Fibroblast of skin of left biceps (primary cell): ENCODE results near the gene SMIM10L2A.
A peak's percentile ranks its signal among the peaks of the same experiment; 100 is the strongest.
"Not testable (repeated sequence)": the region's sequence is repeated elsewhere in the genome, so short reads cannot be mapped to it uniquely, and the experiment has no call there.

Experiments
- DNase-seq, 2 experiments: peaks; one replicate each; pipeline ENCODE4 v3.0.0-alpha.2; 2013; ENCODE audit warnings: low read depth in 2 of 2

SMIM10L2A gene

GRCh38 chrX:135421932-135422809 is at the start of gene SMIM10L2A:
SMIM10L2A (plus strand) TSS chrX:135421944; CDS start chrX:135422132, 188 bp downstream.
- DNase-seq: no peak

- DNase-seq: no peak
Measured at GRCh38 chrX:135373357-135373756, 48.4 kb upstream of the SMIM10L2A start.

GRCh38 chrX:135382260-135382659 is 39.5 kb upstream of the SMIM10L2A start:
- DNase-seq: no peak

DNA sequence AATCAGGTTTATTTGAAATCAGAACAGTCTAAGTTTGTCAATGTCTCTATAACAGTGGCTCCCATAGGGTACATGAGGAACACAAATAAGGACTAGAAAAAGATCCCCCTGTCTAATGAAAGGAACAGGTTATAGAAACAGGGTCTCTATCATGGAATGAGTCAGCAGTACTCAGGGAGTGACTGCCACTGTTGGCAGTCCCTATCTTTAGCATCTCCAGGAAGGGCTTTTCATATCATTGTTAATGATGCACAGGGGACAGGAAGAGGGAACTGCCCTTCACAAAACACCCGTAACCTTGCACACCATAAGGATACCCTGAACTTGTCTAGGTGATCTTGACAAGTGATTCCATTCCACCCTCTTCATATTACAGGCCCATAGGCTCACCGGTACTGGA is 38.5 kb upstream of the SMIM10L2A start:
- no peak for DNase-seq

- DNase-seq: no peak
Measured at GRCh38 chrX:135384161-135384836, 37.4 kb upstream of the SMIM10L2A start.

- DNase-seq: no peak
Measured at GRCh38 chrX:135388841-135389240, 32.9 kb upstream of the SMIM10L2A start.

GRCh38 chrX:135389243-135389642 is 32.5 kb upstream of the SMIM10L2A start:
- no peak for DNase-seq

GRCh38 chrX:135389717-135390116 is 32.0 kb upstream of the SMIM10L2A start:
- no peak for DNase-seq

GRCh38 chrX:135391734-135392133 is 30.0 kb upstream of the SMIM10L2A start:
- DNase-seq: no peak

DNA sequence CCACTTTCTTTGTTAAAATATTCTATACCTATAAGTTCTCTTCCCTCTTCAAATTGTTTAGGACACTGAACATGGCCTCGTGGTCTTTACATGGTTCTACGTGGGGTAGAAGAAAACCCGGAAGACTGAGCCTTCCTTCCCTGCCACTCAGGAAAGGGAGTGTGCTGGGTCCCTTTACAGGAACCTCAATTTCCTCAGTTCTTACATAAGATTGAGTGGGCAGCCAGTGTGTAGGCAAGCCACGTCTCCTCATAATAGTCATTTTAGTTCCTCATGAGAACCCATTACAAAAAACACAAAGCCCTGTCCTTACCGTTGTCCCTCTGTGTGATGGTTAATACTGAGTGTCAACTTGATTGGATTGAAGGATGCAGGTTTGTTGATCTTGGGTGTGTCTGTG is 28.7 kb upstream of the SMIM10L2A start:
- DNase-seq: no peak

DNA sequence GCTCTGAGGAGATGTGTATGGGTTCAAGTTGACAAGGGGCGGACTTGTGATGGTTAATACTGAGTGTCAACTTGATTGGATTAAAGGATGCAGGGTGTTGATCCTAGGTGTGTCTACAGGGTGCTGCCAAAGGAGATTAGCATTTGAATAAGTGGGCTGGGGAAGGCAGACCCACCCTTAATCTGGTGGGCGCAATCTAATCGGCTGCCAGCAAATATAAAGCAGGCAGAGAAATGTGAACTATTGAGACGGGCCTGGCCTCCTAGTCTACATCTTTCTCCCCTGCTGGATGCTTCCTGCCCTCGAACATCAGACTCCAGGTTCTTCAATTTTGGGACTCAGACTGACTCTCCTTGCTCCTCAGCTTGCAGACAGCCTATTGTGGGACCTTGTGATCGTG is 26.7 kb upstream of the SMIM10L2A start:
- DNase-seq: no peak

GRCh38 chrX:135396109-135396508 is 25.6 kb upstream of the SMIM10L2A start:
- DNase-seq: no peak

GRCh38 chrX:135396566-135396965 is 25.2 kb upstream of the SMIM10L2A start:
- no peak for DNase-seq

- DNase-seq: no peak
Measured at GRCh38 chrX:135397652-135398051, 24.1 kb upstream of the SMIM10L2A start.

- no peak for DNase-seq
Measured at GRCh38 chrX:135403374-135403773, 18.4 kb upstream of the SMIM10L2A start.

DNA sequence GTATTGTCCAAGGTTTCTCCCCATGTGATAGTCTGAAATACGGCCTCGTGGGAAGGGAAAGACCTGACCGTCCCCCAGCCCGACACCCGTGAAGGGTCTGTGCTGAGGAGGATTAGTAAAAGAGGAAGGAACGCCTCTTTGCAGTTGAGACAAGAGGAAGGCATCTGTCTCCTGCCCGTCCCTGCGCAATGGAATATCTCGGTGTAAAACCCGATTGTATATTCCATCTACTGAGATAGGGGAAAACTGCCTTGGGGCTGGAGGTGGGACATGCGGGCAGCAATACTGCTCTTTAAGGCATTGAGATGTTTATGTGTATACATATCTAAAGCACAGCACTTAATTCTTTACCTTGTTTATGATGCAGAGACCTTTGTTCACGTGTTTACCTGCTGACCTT is 15.3 kb upstream of the SMIM10L2A start:
- DNase-seq: not testable (repeated sequence)

- DNase-seq: no peak
Measured at GRCh38 chrX:135408794-135409193, 12.9 kb upstream of the SMIM10L2A start.

- no peak for DNase-seq
Measured at GRCh38 chrX:135410861-135411627, 10.7 kb upstream of the SMIM10L2A start.

DNA sequence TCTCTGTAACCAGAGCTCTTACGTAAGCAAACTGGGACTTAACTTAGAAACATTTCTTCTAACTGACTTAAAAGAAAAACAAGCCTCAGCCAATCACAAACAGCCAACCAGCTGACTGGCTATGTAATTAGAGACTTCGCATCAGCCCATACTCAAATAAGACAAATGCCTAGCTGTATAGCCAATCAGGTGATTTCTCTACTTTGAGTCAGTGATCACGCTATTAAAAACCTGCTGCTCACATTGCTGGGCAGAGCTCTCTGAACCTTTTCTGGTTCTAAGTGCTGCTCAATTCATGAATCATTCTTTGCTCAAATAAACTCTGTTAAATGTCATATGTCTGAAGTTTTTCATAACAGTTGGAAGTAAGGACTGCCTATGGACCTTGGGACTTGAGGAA is 9.9 kb upstream of the SMIM10L2A start:
- DNase-seq: no peak

- DNase-seq: no peak
Measured at GRCh38 chrX:135416546-135416945, 5.2 kb upstream of the SMIM10L2A start.

DNA sequence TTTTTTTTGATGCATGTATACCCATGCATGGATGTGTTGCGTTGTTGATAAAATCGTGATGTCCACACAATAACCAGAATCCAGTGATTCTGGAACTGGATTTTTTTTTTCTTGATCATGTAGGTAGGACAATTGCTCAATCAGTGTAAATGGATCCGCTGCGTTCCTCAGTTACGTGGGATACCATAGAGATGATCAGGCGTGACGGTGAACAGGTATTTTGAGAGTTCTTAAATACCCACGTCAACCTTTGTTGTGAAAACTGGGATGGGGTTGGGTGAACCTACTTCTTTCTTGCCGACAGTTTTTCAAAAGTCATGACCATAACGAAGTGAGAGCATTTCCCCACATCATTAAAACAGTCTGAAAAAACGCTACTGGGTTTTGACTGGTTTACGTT is 913 bp upstream of the SMIM10L2A start:
- no peak for DNase-seq

GRCh38 chrX:135421537-135421931 is 210 bp upstream of the SMIM10L2A start:
- peak; percentile 26 to 30 for DNase-seq
